Amniotic epithelial cell (primary cell): ENCODE measurements around the gene FASTKD2.

Experiments
- DNase-seq: peaks from one replicate; pipeline ENCODE4 v3.0.0-alpha.2; 2010; ENCODE audit warnings: low read depth

Gene FASTKD2

DNA sequence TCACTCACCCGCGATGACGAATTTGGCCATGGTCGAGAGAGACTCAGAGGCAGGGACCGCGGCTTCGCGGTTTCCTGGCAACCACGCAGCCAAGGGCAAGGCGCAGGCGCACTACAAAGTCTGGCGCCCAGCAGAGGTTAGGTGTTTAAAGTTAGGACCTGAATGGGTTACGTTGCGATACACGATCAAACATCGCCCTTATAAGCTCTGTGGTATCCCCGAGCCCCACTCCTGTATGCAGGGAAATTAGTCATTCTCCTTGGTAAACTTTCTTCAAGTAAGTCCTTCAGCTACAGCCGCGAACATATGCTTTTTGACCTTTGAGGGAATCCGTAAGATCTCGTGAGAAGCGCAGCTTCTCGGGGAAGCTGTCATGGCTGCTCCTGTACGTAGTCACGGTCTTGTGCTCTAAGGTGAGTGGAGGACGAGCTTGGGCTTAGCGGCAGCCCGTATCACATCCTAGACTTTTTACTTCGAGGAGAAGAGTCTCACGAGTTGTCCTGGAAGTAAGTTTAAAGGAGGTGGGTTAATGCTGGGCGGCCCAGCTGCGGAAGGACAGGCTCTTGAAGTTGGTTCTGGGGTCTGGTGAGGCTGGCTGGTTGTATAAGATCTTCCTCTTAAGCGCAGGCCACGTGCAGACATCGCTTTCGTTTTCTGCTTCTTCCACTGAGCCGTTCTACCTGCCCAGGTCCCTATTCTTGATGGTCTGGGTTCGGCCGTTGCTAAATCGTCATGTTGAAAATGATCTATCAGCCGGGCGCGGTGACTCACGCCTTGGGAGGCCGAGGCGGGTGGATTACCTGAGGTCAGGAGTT, at the start of gene FASTKD2, which contains the start of gene MDH1B:
FASTKD2 (plus strand) TSS at position 365 of the 815 bp plus-strand sequence. CDS start 1,088 bp downstream, outside the sequence.
MDH1B (minus strand) TSS at position 87 of the 815 bp plus-strand sequence; CDS start at position 30, 57 bp downstream.
- peak; percentile 96 for DNase-seq

DNA sequence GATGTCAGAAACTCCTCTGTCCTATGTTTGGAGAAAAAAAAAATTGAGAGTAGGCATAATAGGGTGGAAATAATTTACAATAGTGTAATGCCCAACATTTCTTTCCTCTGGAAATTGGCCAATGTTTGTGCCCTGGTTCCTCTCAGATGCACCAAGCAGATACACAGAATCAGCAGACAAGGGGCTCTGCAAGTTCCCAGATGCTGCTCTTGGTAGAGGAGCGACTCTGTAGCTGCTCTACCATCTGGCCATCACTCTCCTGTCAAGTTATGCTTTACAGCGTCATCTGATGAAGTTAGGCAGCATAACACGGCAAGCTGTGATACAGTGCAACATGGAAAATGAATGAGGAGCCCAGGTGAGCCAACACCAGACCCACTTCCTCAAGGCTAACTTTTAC, 48.8 kb upstream of the FASTKD2 start:
- DNase-seq = no peak

DNA sequence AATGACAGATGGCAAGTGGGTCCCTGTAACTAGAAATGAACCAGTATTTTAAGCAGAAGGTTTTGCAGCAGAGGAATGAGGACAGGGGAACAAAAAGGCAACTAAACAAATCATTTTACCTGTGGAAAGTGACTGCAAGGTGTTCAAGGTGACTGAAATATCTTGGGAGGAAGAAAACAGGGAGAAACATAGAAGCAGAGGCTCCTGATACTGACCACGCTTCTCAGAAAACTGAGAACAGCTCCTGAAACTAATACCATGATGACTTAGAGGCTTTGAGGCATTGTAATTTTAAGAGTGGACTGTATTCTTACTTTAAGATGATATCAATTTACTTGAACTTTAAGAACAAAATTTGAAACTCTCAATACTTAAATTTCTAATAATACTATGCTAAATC, 47.1 kb upstream of the FASTKD2 start, which contains the start of gene DYTN:
DYTN (minus strand) TSS at position 101 of the 400 bp plus-strand sequence. CDS start 117 bp downstream, outside the sequence.
- DNase-seq = no peak

DNA sequence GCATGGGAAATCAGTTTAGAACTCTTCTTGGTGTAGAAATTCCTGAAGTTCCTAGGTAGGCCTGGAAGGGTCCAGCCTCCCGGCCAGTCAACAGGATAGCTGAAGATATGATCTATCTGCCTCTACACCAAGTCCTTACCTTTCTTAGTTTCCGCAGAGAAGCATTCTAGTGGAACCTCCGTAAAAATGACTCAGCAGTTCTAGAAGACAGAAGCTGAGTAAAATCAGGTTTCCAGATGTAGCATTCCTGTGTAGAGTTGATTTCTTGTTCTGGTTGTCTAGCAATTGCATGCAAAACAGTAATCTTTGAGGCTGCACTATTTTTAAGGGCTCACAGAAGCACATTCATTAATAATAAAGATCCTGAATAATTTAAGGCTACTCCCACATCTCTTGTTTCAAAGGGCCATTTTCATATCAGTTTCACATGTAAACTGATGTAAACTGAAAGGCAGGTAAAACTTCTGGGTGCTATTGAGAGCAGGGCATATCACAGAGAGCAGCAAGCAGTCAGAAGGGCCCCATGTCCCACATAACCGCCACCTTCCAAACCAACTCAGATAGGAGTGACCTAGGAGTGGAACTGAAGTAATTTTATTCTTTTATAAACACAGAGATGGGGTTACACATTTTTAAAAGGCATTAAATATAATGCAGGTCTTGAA, 44.0 kb upstream of the FASTKD2 start:
- DNase-seq = peak; percentile 3

DNA sequence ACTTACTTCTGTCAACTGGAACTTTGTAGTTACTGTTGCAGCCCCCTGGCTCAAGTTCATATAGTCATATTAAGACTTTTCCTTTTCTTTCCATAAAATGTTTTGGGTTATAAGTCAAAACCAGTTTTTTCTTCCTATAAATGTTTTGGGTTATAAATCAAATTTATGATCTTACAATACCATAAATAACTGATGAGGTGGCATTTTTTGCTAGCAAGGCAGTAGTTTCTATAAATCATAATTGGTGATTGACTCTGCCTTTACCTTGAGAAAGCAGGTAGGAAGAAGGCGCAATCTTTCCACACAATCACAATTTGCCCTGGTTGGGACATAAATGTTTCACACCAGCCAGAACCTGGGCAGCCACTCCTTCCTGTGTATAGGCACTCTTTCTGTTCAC, 42.1 kb upstream of the FASTKD2 start:
- no peak for DNase-seq

DNA sequence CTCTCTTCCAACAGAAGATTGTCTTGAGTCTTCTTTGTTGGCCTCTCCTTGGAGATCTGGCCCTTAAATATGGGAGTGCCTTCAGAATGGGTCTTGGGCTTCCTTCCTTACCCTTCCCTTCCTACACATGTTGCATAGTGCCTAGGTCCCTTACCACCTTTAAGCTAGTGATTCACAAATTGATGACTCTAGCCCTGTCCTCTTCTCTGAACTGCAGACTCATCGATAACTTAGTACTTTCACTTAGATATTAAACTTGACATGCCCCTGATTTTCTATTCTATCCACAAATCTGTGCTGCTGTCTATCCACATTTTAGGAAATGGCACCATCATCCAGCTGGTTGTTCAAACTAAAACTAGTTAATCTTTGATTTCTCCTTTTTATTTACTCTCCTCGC, 38.1 kb upstream of the FASTKD2 start:
- no peak for DNase-seq

DNA sequence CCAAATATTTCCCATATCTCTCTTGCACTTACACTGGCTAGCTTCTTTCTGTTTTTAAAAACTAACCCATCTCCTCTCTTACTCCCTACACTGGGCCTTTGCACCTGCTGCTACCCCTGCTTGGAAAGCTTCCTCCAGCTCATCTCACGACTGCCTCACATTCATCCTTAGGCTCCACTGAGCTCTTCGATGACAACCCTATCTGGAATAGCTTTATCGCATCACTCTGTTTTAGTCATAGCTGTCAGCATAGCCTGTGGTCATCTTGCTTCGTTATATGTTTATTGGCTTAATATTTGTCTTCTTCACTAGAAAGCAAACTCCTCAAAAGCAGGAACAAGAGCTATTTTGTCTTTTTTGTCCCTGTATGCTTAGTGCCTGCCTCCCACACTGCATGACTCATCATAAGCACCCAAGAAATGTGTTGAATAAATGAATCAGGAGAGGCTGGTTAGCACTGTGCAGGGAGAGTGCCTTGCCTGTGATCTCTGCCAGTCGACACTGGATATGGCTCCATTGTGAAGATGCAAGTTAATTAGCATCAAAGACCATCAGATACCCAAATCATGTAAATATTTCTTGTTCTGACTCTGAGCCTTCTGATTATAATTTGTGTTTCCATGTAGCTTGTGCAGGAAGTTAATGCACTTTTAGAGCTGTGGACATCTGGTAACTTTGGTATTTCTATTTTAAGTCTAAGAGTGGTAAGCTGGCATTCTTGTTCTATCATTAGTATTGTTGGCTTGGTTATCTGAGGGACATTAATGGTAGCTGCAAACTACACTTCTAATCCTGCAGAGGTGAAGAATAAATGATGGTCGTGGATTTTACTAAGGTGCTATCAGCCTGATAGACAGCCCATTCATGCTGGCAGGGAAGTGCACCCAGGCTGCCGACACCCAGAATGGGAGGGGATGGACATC, 36.9 kb upstream of the FASTKD2 start:
- peak; percentile 4 for DNase-seq

DNA sequence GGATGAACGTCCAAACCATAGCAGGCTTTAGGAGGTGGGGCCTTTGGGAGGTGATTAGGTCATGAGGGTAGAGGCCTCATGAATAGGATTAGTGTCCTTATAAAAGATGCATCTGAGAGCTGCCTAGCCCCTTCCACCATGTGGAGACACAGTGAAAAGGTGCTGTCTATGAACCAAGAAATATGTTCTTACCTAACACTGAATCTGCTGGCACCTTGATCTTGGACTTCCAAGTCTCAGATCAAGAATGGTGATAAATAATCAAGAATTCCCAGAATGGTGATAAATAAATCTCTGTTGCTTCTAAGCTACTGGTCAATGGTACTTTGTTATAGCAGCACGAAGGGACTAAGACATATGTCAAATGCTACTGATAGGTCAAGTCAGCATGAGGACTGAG, 32.1 kb upstream of the FASTKD2 start:
- DNase-seq = no peak

DNA sequence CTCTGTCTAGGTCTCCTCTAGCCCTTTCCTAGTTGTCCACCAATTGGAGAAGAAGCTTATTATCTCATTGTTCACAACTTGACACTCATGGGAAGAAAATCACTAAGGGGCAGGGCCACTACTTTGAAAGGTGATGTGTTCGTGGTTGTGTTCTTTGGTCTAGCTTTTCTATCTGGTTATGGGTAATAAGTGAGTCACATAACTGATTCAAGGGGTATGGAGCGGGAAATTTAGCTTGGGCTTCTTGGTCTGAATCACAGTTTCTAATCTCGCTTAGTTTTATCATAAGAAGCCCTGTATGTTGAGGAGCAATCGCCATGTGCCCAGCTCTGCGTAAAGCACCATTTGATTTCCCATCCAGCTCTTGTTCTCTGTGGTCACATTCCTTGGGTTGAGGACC, 28.5 kb upstream of the FASTKD2 start:
- no peak for DNase-seq

DNA sequence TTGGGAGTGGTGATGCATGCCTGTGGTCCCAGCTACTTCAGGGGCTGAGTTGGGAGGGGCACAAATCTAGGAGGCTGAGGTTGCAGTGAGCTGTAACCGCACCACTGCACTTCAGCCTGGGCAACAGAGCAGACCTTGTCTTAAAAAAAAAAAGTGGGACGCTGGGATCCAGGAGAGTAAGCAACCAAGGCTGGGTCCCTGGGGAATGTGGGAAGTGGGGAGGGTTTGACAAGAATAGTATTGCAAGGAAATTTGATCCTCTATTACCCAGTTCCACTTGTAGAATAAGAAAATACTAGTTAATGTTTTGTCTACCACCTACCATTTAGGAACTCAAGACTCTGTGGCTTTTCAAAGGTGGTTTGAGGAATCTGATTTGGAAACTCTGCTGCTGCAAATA, 26.1 kb upstream of the FASTKD2 start:
- DNase-seq = no peak

DNA sequence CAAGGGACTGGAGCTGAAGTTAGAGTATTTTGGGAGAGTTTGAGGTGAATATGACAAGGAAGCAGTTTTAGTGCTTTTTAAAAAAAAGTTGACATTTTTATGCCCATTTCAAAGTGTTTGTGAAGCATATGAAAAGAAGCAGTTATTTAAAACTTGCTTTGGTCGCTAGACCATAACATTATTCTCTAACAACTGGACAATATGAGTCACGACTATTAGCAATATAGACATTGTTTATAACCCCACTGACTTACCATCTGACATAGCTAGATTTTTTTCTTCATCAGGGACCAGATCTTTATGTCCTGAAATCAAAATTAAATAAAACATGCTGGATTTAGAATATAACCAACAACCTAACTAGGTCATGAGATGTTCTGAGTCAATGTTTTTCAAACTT, 24.6 kb upstream of the FASTKD2 start:
- no peak for DNase-seq

DNA sequence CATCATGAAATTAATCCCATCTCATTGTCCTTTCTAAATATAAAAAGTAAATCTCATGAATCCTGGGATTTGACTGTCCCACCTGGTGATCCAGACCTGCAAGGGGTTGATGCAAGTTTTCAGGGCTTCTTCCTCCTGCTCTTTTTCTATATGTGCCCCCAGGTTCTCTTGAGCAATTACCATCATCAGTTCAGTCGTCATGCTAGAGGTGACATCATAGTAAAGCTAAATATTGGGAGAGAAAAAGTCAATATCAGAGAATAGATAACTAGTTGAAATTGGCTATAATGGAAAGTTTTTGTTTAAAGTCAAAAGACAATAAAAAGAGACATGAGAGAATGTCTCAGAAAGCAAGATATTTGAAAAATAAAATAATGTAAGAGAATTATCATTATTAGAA, 8.6 kb upstream of the FASTKD2 start:
- DNase-seq = no peak

DNA sequence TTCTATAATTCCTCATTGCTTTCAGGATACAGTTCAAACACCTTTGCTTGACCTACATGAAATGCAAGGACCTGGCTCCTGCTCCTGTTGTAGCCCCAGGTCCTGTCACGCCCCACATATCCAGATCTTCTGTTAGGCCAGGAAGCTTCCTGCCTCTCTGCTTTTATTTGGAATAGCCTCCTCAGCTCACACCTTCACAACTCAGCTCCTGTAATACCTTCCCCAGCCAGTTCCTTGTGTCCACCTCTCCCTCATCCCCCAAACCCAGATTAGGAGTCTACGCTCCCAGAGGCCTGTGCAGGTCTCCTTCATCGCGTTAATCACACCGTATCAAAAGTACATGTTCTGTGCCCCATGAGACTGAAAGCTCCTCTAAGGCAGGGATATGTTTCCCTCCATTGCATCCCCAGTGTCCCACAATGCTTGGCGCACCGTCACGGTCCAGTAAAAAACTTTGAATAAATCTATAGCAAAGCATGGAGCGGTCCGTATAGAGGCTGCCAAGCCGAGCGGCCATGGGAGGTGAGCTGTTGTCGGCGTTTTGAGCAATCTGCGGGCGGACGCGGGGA, 649 bp upstream of the FASTKD2 start:
- no peak for DNase-seq

DNA sequence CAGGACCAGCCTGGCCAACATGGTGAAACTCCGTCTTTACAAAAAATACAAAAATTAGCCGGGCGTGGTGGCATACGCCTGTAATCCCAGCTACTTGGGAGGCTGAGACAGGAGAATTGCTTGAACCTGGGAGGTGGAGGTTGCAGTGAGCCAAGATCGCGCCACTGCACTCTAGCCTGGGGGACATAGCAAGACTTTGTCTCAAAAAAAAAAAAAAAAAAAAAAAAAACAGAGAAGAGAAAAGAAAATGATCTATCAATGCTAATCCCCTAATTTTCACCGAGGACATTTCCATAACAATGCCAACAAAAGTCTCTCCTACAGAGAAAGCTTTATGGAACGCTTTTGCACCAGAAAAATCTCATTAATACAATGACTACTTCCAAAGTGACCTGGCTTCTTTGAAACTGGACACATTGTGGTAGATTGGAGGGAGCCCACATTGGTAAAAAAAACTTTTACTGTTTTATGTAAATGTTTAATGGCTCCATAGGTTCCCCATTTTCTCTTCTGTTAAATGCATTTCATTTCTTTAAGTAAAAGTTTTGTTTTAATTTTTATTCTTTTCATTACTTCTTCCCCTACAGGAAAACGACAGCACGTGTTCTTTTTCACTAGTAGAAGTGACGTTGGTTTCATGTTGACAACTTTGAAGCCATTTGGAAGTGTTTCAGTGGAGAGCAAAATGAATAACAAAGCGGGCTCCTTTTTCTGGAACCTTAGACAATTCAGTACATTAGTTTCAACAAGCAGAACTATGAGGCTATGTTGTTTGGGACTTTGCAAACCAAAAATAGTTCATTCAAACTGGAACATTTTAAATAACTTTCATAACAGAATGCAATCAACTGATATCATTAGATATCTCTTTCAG, 888 bp downstream of the FASTKD2 start:
- DNase-seq = no peak

DNA sequence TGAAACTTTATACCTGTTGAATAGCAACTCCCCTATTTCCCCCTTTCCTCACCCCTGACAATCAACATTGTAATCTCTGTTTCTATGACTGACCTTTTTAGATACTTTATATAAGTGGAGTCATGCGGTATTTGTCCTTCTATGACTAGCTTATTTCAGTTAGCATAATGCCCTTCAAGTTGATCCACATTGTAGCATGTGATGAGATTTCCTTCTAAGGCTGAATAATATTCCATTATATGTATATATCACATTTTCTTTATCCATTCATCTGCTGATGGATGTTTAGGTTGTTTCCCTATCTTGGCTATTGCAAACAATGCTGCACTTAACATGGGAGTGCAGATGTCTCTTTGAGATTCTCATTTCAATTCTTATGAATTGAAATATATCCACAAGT, 9.5 kb downstream of the FASTKD2 start:
- DNase-seq = no peak

DNA sequence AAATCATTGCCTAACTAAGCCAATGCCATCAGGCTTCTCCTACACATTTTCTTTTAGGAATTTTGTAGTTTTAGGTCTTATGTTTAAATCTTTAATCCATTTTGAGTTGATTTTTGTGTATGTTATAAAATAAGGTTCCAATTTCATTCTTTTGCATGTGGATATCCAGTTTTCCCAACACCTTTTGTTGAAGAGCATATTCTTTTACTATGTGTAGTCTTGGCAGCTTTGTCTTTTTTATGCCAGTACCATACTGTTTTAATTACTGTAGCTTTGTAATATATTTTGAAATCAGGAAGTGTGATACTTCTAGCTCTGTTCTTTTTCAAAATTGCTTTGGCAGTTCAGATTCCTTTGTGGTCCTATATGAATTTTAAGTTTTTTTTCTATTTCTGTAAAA, 11.0 kb downstream of the FASTKD2 start:
- DNase-seq = no peak

DNA sequence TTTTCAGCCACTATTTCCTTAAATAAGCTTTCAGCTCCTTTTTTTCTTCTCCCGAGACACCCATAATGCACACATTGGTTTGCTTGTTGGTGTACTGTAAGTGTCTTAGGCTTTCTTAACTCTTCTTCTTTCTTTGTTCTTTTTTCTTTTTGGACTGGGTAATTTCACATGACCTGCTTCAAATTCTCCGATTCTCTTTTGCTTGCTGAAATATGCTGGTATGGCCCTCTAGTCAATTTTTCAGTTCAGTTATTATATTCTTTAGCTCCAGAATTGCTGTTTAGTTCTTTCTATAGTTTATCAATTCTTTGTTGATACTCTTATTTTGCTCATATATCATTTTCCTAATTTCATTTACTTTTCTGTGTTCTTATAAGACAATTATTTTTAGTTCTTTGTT, 15.3 kb downstream of the FASTKD2 start:
- DNase-seq = no peak

DNA sequence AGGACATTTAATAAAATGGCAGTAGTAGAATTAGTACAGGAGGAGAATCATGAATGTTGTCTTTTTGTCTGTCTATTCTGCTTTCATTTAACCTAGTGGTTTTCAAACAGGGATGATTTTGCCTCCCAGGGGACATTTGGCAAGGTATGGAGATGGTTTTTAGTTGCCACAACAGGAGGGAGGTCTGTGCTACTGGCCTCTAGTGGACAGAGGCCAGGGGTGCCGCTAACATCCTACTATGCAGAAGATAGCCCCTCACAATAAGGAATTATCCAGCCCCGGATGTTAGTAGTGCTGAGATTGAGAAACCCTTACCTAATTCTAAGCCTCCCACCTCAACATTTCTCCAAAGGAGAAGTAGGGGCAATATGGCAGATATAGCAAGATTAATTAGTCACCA, 18.3 kb downstream of the FASTKD2 start:
- no peak for DNase-seq

DNA sequence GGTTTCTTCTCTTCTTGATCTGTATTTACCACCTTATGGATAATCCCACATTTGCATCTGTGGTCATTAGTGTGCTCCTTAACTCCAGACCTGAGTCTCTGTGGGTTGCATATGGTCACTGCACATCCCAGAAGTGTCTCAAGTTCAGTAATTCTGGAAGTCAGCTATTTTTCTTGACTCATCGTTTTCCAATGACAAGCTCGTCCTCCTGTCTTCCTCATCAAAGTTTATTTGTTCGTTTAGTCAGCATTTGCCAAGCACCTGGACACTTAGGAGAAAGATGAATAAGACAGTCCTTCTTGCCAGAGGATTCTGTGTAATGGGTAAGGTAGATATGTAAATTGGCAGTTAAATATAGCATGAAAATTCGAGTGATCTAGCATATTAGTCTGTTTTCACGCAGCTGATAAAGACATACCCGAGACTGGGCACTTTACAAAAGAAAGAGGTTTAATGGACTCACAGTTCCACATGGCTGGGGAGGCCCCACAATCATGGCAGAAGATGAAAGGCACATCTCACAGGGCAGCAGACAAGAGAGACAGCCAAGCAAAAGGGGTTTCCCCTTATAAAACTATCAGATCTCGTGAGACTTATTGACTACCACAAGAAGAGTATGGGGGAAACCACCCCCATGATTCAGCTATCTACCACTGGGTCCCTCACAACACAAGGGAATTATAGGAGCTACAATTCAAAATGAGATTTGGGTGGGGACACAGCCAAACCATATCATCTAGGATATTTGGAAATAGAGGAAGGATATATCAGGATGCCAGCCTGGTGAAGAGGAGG, 19.4 kb downstream of the FASTKD2 start:
- no peak for DNase-seq

DNA sequence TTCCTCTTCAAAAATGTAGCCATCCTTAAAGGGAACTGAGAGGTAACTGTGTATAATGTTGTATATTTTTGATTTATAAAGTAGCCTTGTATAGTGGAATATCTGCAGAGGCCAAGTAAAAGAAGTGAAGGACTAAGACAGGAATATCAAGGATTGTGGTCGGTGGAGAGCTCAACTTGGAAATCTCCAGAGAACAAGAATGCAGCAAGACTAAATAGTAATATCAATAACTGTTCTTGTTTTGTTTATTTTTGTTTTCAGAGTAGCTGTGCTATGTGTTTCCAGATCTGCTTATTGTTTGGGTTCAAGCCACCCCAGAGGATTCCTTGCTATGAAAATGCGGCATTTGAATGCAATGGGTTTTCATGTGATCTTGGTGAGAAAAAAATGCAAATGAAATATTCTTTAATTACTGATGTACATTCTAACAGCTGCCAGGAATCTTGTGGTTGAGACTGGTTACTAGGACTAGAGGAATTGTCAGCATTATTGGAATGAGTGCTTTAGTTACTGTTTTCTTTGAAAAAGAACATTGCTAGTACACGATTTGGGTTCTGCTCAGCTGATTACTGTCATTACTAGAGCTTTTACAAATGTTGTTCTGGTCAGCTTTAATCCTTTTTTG, 25.0 kb downstream of the FASTKD2 start:
- peak; percentile 24 for DNase-seq
